Neural cell (in vitro differentiated cells): ENCODE measurements around the gene GALK2. TPM values are rescaled to one million over a fixed set of nuclear protein-coding genes. Genes with fewer than 3 reads are reported as not detected.

Source experiments
- H2AFZ ChIP-seq: fragments of 200-600, 300-800 bp; sonication (generic), shearing (Covaris generic); 2 replicates; pipeline ENCODE4 v1.6.0; 2014; ENCODE audit warnings: low read depth, mild to moderate bottlenecking, antibody characterized with exemption, low read length, moderate library complexity
- H3F3A ChIP-seq: fragments of 200-600 bp; shearing (Covaris generic); 2 replicates; pipeline ENCODE4 v1.6.1; 2016; ENCODE audit warnings: mild to moderate bottlenecking, moderate library complexity, mixed read lengths, antibody characterized with exemption, low read length; ENCODE audit not compliant: insufficient read depth, poor library complexity, severe bottlenecking
- H3K27ac ChIP-seq: fragments of 200-600, 300-800 bp; sonication (generic), shearing (Covaris generic); 2 replicates; pipeline ENCODE4 v1.5.1; 2014; ENCODE audit warnings: mild to moderate bottlenecking, low read length, moderate library complexity
- H3K27me3 ChIP-seq: fragments of 300-800, 200-600 bp; sonication (generic), shearing (Covaris generic); 2 replicates; pipeline ENCODE4 v1.6.0; 2014; ENCODE audit warnings: mild to moderate bottlenecking, low read depth, low read length, moderate library complexity; ENCODE audit not compliant: insufficient read depth
- H3K36me3 ChIP-seq: fragments of 300-800, 200-600 bp; sonication (generic), shearing (Covaris generic); 2 replicates; pipeline ENCODE4 v1.5.1; 2014; ENCODE audit warnings: mild to moderate bottlenecking, antibody characterized with exemption, low read length, moderate library complexity; ENCODE audit not compliant: insufficient read depth
- H3K4me2 ChIP-seq: fragments of 300-800, 200-600 bp; sonication (generic), shearing (Covaris generic); 2 replicates; pipeline ENCODE4 v1.6.0; 2014; ENCODE audit warnings: mild to moderate bottlenecking, low read length
- H3K4me3 ChIP-seq: fragments of 300-800, 200-600 bp; sonication (generic), shearing (Covaris generic); 2 replicates; pipeline ENCODE4 v1.5.1; 2014; ENCODE audit warnings: mild to moderate bottlenecking, low read length, moderate library complexity
- H3K79me2 ChIP-seq: fragments of 200-600 bp; shearing (Covaris generic); replicated peaks from 2 replicates; pipeline ENCODE4 v1.6.0; 2014; ENCODE audit warnings: mild to moderate bottlenecking, low read length, moderate library complexity; ENCODE audit not compliant: insufficient read depth
- H3K9ac ChIP-seq: fragments of 300-800, 200-600 bp; sonication (generic), shearing (Covaris generic); 2 replicates; pipeline ENCODE4 v1.6.1; 2016; ENCODE audit warnings: mild to moderate bottlenecking, low read length, mixed read lengths
- H3K9me2 ChIP-seq: fragments of 200-600 bp; shearing (Covaris generic); 2 replicates; pipeline ENCODE4 v1.6.1; 2016; ENCODE audit warnings: mild to moderate bottlenecking, low read length, mixed read lengths; ENCODE audit not compliant: insufficient read depth
- H3K9me3 ChIP-seq: fragments of 200-600, 300-800 bp; sonication (generic), shearing (Covaris generic); 2 replicates; pipeline ENCODE4 v1.6.1; 2016; ENCODE audit warnings: mild to moderate bottlenecking, mixed run types, low read length, moderate library complexity, mixed read lengths
- H4K20me1 ChIP-seq: fragments of 200-600 bp; shearing (Covaris generic); 2 replicates; pipeline ENCODE4 v1.6.1; 2016; ENCODE audit warnings: mild to moderate bottlenecking, mixed run types; ENCODE audit not compliant: insufficient read depth
- EP300 ChIP-seq: fragments of 450-650 bp; conservative IDR thresholded peaks from 2 replicates; pipeline ENCODE4 v1.6.1; 2014; ENCODE audit warnings: antibody characterized with exemption, mild to moderate bottlenecking, moderate library complexity; ENCODE audit not compliant: poor library complexity, severe bottlenecking
- EZH2 ChIP-seq: fragments of 200-600, 300-800 bp; shearing (Covaris generic), sonication (generic); IDR thresholded peaks from 2 replicates; pipeline ENCODE4 v1.6.1; 2014; ENCODE audit warnings: antibody characterized with exemption, low read length, borderline replicate concordance, mild to moderate bottlenecking; ENCODE audit not compliant: insufficient read depth, poor library complexity, severe bottlenecking
- MXI1 ChIP-seq: fragments of 450-650 bp; conservative IDR thresholded peaks from 2 replicates; pipeline ENCODE4 v1.6.1; 2014; ENCODE audit warnings: antibody characterized with exemption, mild to moderate bottlenecking; ENCODE audit not compliant: poor library complexity, severe bottlenecking
- POLR2AphosphoS5 ChIP-seq: IDR thresholded peaks from 2 replicates; pipeline ENCODE4 v1.6.1; 2012
- RAD21 ChIP-seq: fragments of 450-650 bp; conservative IDR thresholded peaks from 2 replicates; pipeline ENCODE4 v1.6.1; 2014; ENCODE audit warnings: antibody characterized with exemption, mild to moderate bottlenecking, moderate library complexity
- SMC3 ChIP-seq: fragments of 450-650 bp; conservative IDR thresholded peaks from 2 replicates; pipeline ENCODE4 v1.6.1; 2014; ENCODE audit warnings: antibody characterized with exemption, mild to moderate bottlenecking, moderate library complexity; ENCODE audit not compliant: poor library complexity
- TAF1 ChIP-seq: IDR thresholded peaks from 2 replicates; pipeline ENCODE4 v1.6.1; 2012; ENCODE audit warnings: low read depth
- polyA plus RNA-seq: library from polyadenylated mRNA; depleted of rRNA; stranded (reverse); fragments of >200 nt; gene quantifications from 2 replicates; pipeline ENCODE4 v1.2.3, GENCODE V29; 2014
- TF ChIP-seq, protein P1 (sequence below): fragments of 450-650 bp; IDR thresholded peaks from 2 replicates; pipeline ENCODE4 v1.5.1; 2014; ENCODE audit warnings: antibody characterized with exemption, mild to moderate bottlenecking, moderate library complexity; ENCODE audit not compliant: poor library complexity, severe bottlenecking
- TF ChIP-seq, protein P2 (sequence below): IDR thresholded peaks from 2 replicates; pipeline ENCODE4 v1.6.1; 2012; ENCODE audit warnings: borderline replicate concordance

GALK2 gene
- polyA plus RNA-seq, 1 donor from 2014 or later: 26.3 TPM

DNA sequence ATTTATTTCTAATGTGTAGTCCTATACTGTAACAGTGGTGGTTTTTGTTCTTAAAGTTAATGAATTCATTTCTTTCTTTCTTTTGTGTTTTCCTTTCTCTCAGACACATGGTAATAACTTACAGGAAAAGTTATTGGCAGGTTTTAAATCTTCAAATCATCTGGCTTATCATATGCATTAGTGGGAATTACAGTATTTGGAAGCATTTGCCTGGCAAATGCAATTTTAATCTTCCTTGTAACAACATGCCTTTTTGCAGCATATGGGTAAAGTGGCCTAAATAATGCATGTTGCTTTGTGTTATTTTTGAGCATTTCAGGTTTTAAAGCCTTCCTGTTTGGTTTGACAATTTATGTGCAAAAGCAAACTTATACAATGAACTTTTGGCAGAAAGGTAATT, 66.8 kb downstream of the GALK2 start:
- H3K9ac ChIP-seq: no peak overlapping the region

DNA sequence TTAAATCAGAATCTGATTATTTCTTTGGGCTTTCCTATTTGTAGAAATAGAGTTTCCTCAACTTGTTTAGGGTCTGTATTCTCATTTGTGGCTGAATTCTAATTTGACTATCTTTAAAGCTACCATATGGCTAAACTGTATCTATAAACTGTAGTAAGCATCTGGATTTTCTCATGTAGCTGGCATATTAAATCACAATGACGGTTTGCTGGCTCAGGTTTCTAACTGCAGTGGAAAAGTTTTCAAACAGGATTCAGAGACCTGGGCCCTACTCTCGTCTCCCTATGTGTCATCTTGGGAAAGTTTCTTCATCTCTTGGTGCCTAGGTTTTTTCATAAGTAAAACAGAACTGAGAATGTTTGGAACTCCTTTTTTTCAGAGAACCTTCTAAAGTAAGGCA, 68.3 kb downstream of the GALK2 start:
- H4K20me1 ChIP-seq: no peaks in the 10 kb centered on the region
- no peaks in the 10 kb centered on the region for H3K36me3 ChIP-seq
- no peaks in the 10 kb centered on the region for H3K9me2 ChIP-seq
- H3F3A ChIP-seq: no peaks in the 10 kb centered on the region
- H3K79me2 ChIP-seq: no peaks in the 10 kb centered on the region
- no peak overlapping the region for H2AFZ ChIP-seq
- TF ChIP-seq EZH2 (no peak), MXI1 (no peak), EP300 (no peak), RAD21 (no peak), POLR2AphosphoS5 (no peak), TAF1 (no peak)
- TF ChIP-seq, protein P1, sequence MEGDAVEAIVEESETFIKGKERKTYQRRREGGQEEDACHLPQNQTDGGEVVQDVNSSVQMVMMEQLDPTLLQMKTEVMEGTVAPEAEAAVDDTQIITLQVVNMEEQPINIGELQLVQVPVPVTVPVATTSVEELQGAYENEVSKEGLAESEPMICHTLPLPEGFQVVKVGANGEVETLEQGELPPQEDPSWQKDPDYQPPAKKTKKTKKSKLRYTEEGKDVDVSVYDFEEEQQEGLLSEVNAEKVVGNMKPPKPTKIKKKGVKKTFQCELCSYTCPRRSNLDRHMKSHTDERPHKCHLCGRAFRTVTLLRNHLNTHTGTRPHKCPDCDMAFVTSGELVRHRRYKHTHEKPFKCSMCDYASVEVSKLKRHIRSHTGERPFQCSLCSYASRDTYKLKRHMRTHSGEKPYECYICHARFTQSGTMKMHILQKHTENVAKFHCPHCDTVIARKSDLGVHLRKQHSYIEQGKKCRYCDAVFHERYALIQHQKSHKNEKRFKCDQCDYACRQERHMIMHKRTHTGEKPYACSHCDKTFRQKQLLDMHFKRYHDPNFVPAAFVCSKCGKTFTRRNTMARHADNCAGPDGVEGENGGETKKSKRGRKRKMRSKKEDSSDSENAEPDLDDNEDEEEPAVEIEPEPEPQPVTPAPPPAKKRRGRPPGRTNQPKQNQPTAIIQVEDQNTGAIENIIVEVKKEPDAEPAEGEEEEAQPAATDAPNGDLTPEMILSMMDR: no peak
- TF ChIP-seq, protein P2, sequence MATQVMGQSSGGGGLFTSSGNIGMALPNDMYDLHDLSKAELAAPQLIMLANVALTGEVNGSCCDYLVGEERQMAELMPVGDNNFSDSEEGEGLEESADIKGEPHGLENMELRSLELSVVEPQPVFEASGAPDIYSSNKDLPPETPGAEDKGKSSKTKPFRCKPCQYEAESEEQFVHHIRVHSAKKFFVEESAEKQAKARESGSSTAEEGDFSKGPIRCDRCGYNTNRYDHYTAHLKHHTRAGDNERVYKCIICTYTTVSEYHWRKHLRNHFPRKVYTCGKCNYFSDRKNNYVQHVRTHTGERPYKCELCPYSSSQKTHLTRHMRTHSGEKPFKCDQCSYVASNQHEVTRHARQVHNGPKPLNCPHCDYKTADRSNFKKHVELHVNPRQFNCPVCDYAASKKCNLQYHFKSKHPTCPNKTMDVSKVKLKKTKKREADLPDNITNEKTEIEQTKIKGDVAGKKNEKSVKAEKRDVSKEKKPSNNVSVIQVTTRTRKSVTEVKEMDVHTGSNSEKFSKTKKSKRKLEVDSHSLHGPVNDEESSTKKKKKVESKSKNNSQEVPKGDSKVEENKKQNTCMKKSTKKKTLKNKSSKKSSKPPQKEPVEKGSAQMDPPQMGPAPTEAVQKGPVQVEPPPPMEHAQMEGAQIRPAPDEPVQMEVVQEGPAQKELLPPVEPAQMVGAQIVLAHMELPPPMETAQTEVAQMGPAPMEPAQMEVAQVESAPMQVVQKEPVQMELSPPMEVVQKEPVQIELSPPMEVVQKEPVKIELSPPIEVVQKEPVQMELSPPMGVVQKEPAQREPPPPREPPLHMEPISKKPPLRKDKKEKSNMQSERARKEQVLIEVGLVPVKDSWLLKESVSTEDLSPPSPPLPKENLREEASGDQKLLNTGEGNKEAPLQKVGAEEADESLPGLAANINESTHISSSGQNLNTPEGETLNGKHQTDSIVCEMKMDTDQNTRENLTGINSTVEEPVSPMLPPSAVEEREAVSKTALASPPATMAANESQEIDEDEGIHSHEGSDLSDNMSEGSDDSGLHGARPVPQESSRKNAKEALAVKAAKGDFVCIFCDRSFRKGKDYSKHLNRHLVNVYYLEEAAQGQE: no peak
- no peaks in the 10 kb centered on the region for H3K9me3 ChIP-seq
- H3K27me3 ChIP-seq: no peaks in the 10 kb centered on the region
- no peak overlapping the region for H3K4me3 ChIP-seq
- H3K27ac ChIP-seq: no peak overlapping the region
- no peak overlapping the region for H3K4me2 ChIP-seq
- no peak overlapping the region for H3K9ac ChIP-seq

More for the DNA sequence above, 66.8 kb downstream of the GALK2 start:
- Histone ChIP-seq H3K36me3 (no peaks in the 10 kb centered on the region), H3K4me3 (peak overlapping the region; percentile 43), H3K27ac (no peak overlapping the region), H3K27me3 (no peaks in the 10 kb centered on the region), H3K9me3 (no peaks in the 10 kb centered on the region), H4K20me1 (no peaks in the 10 kb centered on the region), H3F3A (no peaks in the 10 kb centered on the region), H2AFZ (no peak overlapping the region), H3K9me2 (no peaks in the 10 kb centered on the region), H3K79me2 (no peaks in the 10 kb centered on the region), H3K4me2 (peak overlapping the region; percentile 24)
- TF ChIP-seq, protein P1: no peak
- no peak for TF ChIP-seq TAF1
- no peak for TF ChIP-seq SMC3
- no peak for TF ChIP-seq RAD21
- TF ChIP-seq EP300: no peak
- TF ChIP-seq POLR2AphosphoS5: no peak
- no peak for TF ChIP-seq EZH2
- no peak for TF ChIP-seq MXI1
- TF ChIP-seq, protein P2: no peak
